Measurements from ENCODE around the gene AHNAK. TPM values are rescaled to one million over a fixed set of nuclear protein-coding genes. Genes with fewer than 3 reads are reported as not detected.
"Not testable (repeated sequence)": the region's sequence is repeated elsewhere in the genome, so short reads cannot be mapped to it uniquely, and the experiment has no call there.

Gene AHNAK, protein sequence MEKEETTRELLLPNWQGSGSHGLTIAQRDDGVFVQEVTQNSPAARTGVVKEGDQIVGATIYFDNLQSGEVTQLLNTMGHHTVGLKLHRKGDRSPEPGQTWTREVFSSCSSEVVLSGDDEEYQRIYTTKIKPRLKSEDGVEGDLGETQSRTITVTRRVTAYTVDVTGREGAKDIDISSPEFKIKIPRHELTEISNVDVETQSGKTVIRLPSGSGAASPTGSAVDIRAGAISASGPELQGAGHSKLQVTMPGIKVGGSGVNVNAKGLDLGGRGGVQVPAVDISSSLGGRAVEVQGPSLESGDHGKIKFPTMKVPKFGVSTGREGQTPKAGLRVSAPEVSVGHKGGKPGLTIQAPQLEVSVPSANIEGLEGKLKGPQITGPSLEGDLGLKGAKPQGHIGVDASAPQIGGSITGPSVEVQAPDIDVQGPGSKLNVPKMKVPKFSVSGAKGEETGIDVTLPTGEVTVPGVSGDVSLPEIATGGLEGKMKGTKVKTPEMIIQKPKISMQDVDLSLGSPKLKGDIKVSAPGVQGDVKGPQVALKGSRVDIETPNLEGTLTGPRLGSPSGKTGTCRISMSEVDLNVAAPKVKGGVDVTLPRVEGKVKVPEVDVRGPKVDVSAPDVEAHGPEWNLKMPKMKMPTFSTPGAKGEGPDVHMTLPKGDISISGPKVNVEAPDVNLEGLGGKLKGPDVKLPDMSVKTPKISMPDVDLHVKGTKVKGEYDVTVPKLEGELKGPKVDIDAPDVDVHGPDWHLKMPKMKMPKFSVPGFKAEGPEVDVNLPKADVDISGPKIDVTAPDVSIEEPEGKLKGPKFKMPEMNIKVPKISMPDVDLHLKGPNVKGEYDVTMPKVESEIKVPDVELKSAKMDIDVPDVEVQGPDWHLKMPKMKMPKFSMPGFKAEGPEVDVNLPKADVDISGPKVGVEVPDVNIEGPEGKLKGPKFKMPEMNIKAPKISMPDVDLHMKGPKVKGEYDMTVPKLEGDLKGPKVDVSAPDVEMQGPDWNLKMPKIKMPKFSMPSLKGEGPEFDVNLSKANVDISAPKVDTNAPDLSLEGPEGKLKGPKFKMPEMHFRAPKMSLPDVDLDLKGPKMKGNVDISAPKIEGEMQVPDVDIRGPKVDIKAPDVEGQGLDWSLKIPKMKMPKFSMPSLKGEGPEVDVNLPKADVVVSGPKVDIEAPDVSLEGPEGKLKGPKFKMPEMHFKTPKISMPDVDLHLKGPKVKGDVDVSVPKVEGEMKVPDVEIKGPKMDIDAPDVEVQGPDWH (N-terminal part only)
- polyA plus RNA-seq: 107 TPM

DNA sequence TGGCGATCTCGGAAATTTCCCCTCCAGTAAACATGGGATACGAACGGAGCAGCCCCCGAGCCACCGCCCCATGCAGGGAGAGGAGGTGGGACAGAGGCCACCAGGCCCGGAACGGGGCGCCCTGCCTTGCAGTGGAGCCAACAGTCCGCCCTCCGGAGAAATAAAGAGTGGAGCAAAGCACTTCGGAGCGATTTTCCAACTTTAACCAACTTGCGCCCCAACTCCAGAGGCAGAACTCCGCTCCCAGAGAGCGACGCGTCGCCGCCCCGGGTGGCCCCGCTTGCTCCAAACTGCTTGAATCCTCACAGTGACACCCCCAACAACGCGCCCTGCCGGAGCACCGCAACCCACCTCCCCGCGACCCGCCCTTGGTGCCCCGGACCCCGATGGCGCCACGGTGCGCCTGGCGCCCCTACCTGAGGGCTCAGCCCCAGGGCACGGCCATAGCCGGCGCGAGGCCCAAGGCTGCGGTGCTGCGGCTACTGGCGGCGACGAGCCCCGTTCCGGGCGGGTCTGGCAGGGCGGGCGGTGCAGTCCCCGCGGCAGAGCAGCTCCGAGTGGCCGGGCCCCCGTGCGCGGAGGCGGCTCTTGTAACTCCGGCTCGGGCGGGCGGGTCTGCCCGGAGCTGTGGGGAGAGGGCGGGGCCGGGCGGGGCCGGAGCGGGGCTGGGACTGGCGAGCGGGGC is at the start of gene AHNAK:
Gene AHNAK (minus strand): TSS at position 563 of the 685 bp plus-strand sequence. CDS start 10,708 bp downstream, outside the sequence.
- Mint-ChIP-seq H3K4me3 (peak within 1 kb of the TSS; percentile 94 to 99 (median 98)), H3K9me3 (no peaks in the 10 kb centered on the region), H3K4me1 (peaks cover 16 to 50% (median 47%) of the 10 kb centered on the region in 3 donors), H3K27me3 (peaks cover 5% of the 10 kb centered on the region), H3K27ac (peak within 1 kb of the TSS; percentile 95 to 97 (median 96)), H3K36me3 (no peaks in the 10 kb centered on the region)

DNA sequence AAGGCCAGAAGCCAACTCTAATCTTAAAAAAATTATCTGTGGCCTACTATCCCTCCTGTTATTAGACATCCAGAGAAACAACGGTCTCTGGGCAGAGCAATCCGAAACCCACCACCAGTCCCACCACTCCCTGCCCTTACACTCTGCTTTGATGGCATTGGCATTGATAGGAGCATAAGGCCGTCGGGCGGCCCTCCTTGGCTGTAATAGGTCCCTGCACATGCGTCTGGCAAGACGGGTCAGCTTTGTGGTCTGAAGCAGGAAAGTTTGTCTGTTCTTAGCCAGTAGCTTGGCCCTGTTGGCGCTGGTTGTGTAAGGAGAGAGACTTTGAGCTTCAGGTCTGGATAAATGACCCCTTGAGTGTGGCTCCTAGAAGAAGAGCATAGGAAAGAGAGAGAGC is 48.5 kb upstream of the AHNAK start:
- H3K4me3 Mint-ChIP-seq: peak overlapping the region in 1 of 4 donors; percentile 87
- H3K4me1 Mint-ChIP-seq: peaks cover 31 to 47% (median 40%) of the 10 kb centered on the region in 3 donors
- H3K9me3 Mint-ChIP-seq: peaks cover 0 to 3% (median 0%) of the 10 kb centered on the region in 3 donors
- peaks cover 9% of the 10 kb centered on the region for H3K36me3 Mint-ChIP-seq
- peak overlapping the region in 1 of 3 donors; percentile 17 for H3K27ac Mint-ChIP-seq
- H3K27me3 Mint-ChIP-seq: peaks cover 2% of the 10 kb centered on the region

DNA sequence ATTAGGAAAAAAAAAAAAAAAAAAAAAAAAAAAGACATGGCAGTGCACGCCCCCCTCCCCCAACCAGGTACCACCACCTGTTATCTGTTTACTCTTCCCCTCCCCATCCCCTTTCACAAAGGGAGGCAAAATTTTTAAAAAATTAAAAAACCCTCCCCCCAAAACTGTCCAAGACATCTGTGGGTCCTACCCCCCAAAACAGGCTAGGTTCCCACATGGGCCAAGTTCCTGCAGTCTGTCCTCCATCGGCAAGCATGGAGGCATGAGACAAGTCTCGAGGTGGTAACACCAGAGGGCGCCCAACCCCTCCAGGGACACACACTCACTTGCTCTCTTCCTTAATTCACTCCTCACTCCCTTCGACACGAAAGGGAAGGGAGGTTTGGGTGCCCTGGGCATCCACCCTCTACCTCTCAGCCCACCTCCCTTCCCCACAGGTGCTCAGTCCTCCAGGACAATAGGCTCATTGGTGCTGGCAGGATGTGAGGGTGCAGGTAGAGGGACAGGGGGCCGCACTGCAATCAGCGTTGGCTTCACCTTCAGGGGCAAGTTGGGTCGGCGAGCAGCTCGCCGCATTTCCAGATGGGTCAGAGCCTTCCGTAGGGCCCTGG is 46.9 kb upstream of the AHNAK start:
- Mint-ChIP-seq H3K4me1 (peaks cover 15 to 38% (median 26%) of the 10 kb centered on the region in 3 donors), H3K27ac (peak overlapping the region; percentile 62 to 92 (median 78)), H3K36me3 (peaks cover 6% of the 10 kb centered on the region), H3K27me3 (no peaks in the 10 kb centered on the region), H3K4me3 (peak overlapping the region; percentile 70 to 87 (median 87)), H3K9me3 (no peaks in the 10 kb centered on the region)

DNA sequence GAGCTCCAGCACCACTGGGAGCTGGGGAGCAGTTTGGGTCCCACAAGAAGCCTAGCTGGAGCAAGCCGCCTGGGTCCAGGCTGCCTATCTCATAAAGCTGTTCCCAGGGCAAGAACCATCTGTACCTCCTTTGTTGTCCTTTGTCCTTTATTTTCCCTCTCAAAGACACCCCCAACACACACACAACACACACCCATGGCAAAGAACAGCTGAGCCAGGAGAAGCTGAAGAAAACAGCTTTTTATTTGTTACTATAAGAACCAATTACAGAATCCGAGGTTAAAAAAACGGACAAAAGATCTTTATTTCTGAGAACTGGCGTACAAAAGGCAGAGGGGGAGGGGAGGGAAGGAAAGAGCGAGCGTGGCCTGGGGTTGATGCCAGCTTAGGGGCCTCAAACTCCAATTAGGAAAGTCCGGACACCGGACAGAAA is 46.4 kb upstream of the AHNAK start:
- H3K27ac Mint-ChIP-seq: peak overlapping the region in 2 of 3 donors; percentile 78 to 81
- no peaks in the 10 kb centered on the region for H3K9me3 Mint-ChIP-seq
- peaks cover 11 to 33% (median 20%) of the 10 kb centered on the region in 3 donors for H3K4me1 Mint-ChIP-seq
- peaks cover 2% of the 10 kb centered on the region for H3K36me3 Mint-ChIP-seq
- no peaks in the 10 kb centered on the region for H3K27me3 Mint-ChIP-seq
- H3K4me3 Mint-ChIP-seq: peak overlapping the region in 3 of 4 donors; percentile 57 to 87 (median 66)

DNA sequence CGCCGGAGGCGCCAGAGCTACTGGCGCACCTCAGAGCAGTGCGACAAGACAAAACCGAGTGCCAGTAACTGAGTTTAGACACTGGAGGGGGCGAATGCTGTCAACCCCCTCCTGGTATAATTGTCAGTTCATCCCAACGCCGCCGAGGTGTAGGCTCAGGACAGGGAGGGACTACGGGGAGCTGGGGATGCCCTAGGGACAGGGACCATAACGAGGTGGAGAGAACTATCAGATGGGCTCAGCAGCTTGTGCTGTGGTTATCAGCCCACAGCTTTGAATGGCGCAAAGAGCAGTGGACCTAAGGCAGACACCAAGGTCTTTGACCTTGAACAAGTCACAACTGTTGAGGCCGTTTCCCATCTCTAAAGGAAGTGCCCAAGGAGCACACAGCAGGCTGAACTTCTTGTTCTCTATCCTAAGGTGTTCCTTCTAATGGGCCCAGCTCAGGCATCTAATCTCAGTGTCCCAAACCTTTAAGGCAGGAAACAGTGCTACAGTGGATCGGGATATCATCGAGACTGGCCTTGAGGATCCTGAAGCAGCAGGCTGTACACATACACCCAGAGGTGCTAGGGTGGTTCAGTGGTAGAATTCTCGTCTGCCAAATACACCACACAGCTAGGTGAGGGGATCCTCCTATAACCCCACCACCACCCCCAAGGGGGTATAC is 45.7 kb upstream of the AHNAK start:
- Mint-ChIP-seq H3K27ac (peak overlapping the region; percentile 78 to 99 (median 96)), H3K4me3 (peak overlapping the region; percentile 84 to 98 (median 97)), H3K36me3 (peaks cover 2% of the 10 kb centered on the region), H3K4me1 (peaks cover 11 to 27% (median 19%) of the 10 kb centered on the region in 3 donors), H3K27me3 (no peaks in the 10 kb centered on the region), H3K9me3 (no peaks in the 10 kb centered on the region)

DNA sequence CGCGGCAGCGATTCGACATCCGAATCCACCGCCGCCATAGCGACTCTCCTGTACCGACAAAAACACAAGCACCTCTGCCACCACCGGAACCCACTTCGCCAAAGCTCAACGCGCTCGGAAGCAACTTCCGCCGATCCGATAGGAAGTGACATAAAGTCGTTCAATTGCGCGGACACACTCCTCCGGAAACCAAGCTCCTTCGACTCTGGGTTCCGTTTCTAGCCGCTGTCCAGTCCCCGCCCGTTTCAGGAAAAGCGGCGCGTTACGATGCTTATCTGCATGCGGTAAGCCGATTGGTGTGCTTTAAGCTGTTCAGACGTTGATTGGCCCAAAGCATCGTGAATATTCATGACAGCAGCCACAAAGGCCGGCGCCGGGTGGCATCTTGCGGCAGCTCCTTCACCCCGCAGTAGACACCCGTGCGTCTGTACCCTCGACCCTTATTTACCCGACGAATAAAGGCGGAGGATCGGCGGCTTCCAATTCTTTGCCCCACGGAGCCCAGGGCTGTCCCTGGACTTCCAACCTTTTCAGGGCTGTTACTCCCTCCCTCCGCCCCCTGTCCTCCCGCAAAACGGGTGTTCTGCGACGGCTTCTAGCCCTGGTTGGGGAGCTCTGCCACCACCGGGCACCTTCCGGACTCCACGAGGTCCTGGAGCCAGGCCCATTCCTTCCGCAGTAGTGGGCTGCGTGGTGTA is 45.0 kb upstream of the AHNAK start, which contains the start of gene TUT1:
Gene TUT1 (minus strand): TSS at position 76 of the 698 bp plus-strand sequence. CDS start 38 bp downstream, at position 38.
- peaks cover 2% of the 10 kb centered on the region for H3K36me3 Mint-ChIP-seq
- no peaks in the 10 kb centered on the region for H3K27me3 Mint-ChIP-seq
- peaks cover 11 to 27% (median 19%) of the 10 kb centered on the region in 3 donors for H3K4me1 Mint-ChIP-seq
- peak within 1 kb of the TSS; percentile 78 to 99 (median 96) for H3K27ac Mint-ChIP-seq
- H3K9me3 Mint-ChIP-seq: no peaks in the 10 kb centered on the region
- H3K4me3 Mint-ChIP-seq: peak within 1 kb of the TSS; percentile 84 to 98 (median 97)

DNA sequence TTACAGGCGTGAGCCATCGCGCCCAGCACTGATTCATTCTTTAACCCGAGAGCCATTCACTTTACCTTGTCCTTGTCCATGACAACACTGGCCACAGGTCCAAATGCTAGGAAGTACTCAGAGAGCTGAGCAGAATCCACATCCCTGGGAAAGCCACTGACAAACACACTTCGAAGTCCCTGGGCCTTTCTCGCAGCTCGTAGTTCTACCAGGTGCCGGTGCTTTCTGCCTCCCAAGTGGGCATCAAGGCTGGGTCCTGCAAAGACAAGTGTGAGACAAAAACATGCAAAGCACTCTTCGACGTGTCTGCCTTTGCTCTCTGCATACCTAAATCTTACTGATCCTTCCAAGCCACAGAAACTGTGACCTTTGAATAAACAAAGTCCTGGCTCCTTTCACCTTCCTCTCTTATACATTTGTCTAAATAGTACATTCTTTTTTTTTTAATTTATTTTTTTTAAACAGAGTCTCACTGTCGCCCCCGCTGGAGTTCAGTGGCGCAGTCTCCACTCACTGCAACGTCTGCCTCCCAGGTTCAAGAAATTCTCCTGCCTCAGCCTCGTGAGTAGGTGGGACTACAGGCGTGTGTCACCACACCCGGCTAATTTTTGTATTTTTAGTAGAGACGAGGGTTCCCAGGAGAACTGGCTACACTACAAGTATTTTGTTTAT is 42.5 kb upstream of the AHNAK start:
- H3K4me1 Mint-ChIP-seq: peaks cover 11 to 23% (median 19%) of the 10 kb centered on the region in 3 donors
- no peaks in the 10 kb centered on the region for H3K9me3 Mint-ChIP-seq
- peak overlapping the region in 2 of 4 donors; percentile 22 to 47 for H3K4me3 Mint-ChIP-seq
- no peaks in the 10 kb centered on the region for H3K27me3 Mint-ChIP-seq
- peaks cover 2% of the 10 kb centered on the region for H3K36me3 Mint-ChIP-seq
- no peak overlapping the region for H3K27ac Mint-ChIP-seq

DNA sequence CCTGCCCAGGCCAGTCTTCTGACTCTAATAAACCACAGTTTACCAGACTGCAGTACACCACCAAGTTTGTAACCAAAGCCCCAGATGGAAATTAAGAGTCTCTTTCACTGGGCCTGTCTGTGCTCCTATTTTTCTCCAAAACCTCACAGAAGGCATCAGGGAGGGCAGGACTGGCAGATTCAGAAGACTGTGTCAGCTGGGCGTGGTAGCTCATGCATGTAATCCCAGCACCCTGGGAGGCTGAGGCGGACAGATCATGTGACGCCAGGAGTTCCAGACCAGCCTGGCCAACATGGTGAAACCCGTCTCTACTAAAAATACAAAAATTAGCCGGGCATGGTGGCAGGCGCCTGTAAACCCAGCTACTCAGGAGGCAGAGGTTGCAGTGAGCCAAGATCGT is 38.8 kb upstream of the AHNAK start:
- not testable (repeated sequence) for H3K4me3 Mint-ChIP-seq, H3K27ac Mint-ChIP-seq, H3K9me3 Mint-ChIP-seq, H3K36me3 Mint-ChIP-seq, H3K27me3 Mint-ChIP-seq
- peaks cover 0 to 10% (median 0%) of the 10 kb centered on the region in 3 donors for H3K4me1 Mint-ChIP-seq

DNA sequence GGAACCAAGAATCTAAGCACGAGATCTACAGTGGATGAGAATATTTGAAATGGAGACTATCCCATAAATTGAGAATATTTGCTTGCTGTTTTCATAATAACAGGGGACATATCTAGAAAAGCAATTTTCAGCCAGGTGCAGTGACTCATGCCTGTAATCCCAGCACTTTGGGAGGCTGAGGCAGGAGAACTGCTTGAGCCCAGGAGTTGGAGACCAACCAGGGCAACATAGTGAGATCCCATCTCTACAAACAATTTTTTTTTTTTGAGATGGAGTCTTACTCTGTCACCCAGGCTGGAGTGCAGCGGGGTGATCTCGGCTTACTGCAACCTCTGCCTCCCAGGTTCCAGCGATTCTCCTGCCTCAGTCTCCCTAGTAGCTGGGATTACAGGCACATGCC is 35.1 kb upstream of the AHNAK start:
- not testable (repeated sequence) for H3K9me3 Mint-ChIP-seq, H3K27me3 Mint-ChIP-seq, H3K4me1 Mint-ChIP-seq, H3K36me3 Mint-ChIP-seq
- H3K4me3 Mint-ChIP-seq: peak overlapping the region in 1 of 4 donors; percentile 32
- H3K27ac Mint-ChIP-seq: peak overlapping the region in 1 of 3 donors; percentile 43

DNA sequence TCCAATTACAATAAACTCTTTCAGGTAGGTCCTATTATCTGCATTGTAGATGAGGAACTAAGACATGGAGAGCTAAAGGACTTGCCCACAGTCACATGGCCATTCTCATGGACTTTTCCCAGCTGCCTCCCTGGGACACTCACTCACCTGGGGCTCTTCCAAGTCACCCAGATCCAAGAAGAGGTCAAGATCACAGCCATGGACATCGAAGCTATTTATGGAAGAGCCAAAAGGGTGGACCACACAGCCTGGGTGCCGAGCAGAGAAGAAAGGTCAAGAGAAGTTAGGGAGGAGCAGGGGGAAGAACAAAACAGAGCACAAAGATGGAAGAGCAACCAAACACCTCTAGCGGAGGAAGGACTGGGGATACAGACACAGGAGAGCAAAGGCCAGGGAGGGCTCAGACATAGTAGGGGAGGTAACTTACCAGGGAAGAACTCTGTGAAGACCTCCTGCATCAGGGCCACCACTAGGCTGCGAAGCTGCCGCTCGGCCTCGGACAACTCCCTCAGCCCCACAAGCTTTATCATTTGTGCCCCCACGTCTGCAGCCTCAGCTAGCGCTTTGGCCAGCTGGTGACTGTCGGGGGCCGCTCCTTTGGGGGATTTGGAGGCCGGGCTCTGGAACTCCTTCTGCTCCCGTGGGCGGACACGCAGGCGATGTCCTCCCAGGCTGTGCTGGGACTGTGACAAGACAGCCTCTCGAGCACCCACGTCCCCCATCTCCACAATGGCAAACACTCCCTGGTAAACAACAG is 34.5 kb upstream of the AHNAK start:
- no peaks in the 10 kb centered on the region for H3K36me3 Mint-ChIP-seq
- peak overlapping the region in 1 of 4 donors; percentile 32 for H3K4me3 Mint-ChIP-seq
- H3K27ac Mint-ChIP-seq: peak overlapping the region in 2 of 3 donors; percentile 43 to 85

DNA sequence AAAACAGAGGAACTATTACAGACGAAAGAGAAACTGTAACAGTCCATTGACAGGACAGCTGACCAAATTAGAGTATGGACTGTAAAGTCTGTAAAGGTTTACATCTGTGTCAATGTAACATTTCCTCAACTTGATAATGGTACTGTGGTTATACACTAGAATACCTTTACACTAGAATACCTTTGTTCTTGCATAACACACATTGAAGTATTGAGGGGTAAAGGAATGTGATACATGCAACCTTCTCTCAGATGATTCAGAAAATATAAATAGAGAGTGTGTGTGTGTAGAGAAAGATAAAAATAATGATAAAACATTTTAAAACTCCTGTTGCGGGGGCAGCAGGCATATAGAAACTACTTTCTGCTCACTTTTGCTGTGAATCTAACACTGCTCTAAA is 32.6 kb upstream of the AHNAK start:
- H3K4me3 Mint-ChIP-seq: no peak overlapping the region
- no peak overlapping the region for H3K27ac Mint-ChIP-seq
- no peaks in the 10 kb centered on the region for H3K9me3 Mint-ChIP-seq
- no peaks in the 10 kb centered on the region for H3K27me3 Mint-ChIP-seq
- H3K4me1 Mint-ChIP-seq: peaks cover 5 to 9% (median 9%) of the 10 kb centered on the region in 3 donors
- H3K36me3 Mint-ChIP-seq: no peaks in the 10 kb centered on the region

More for the DNA sequence above, 34.5 kb upstream of the AHNAK start:
- Mint-ChIP-seq H3K4me1 (peaks cover 0 to 3% (median 2%) of the 10 kb centered on the region in 3 donors), H3K9me3 (no peaks in the 10 kb centered on the region), H3K27me3 (no peaks in the 10 kb centered on the region)

Measured in IgD-negative memory B cell (primary cell).